Common myeloid progenitor, CD34-positive (primary cell): ENCODE data around the gene CRYGC.

Experiments
- CTCF ChIA-PET: fragments of 350-600 bp; sonication (Branson Sonifier 250); formaldehyde crosslinking; loops from one replicate; lab custom pipeline; 2021; ENCODE audit warnings: antibody characterized with exemption; lab: Charles Lee
- POLR2A ChIA-PET: fragments of 350-600 bp; sonication (Branson Sonifier 250); formaldehyde crosslinking; loops from one replicate; lab custom pipeline; 2021; ENCODE audit warnings: antibody characterized with exemption; lab: Charles Lee
- DNase-seq, 3 donors: peaks; one replicate each; pipeline versions ENCODE4 v3.0.0 to v3.0.0-alpha.2; 2013
- H3K27ac ChIP-seq, 2 experiments: 1 replicate in 1 of 2; 2 replicates in 1 of 2; pipeline ENCODE4 v1.7.0; 2013; ENCODE audit warnings: inconsistent platforms in 2 of 2, low read length in 2 of 2, mild to moderate bottlenecking in 2 of 2, low read depth in 1 of 2, moderate library complexity in 1 of 2; ENCODE audit not compliant: severe bottlenecking in 2 of 2, insufficient read depth in 1 of 2, poor library complexity in 1 of 2
- H3K27me3 ChIP-seq, 5 experiments: replicated peaks in 2 of 5; 1 replicate in 3 of 5; 2 replicates in 2 of 5; pipeline versions ENCODE4 v1.6.1 to v1.7.0; 2013; ENCODE audit warnings: low read length in 4 of 5, mild to moderate bottlenecking in 2 of 5, moderate library complexity in 2 of 5, inconsistent platforms in 1 of 5; ENCODE audit not compliant: insufficient read depth in 5 of 5, control insufficient read depth in 4 of 5
- H3K36me3 ChIP-seq, 4 experiments: 1 replicate in 2 of 4; 2 replicates in 2 of 4; pipeline versions ENCODE4 v1.6.1 to v1.7.0; 2013; ENCODE audit warnings: low read length in 3 of 4, control low read depth in 1 of 4, mild to moderate bottlenecking in 1 of 4; ENCODE audit not compliant: control insufficient read depth in 4 of 4, insufficient read depth in 4 of 4
- H3K4me1 ChIP-seq, 4 experiments: 1 replicate in 3 of 4; 2 replicates in 1 of 4; pipeline versions ENCODE4 v1.6.1 to v1.7.1; 2013; ENCODE audit warnings: low read length in 3 of 4, mild to moderate bottlenecking in 3 of 4, control low read depth in 1 of 4, inconsistent platforms in 1 of 4, moderate library complexity in 1 of 4; ENCODE audit not compliant: control insufficient read depth in 4 of 4, insufficient read depth in 4 of 4; ENCODE audit errors: control extremely low read depth in 1 of 4
- H3K4me3 ChIP-seq, 7 experiments: 1 replicate in 4 of 7; 2 replicates in 3 of 7; pipeline versions ENCODE4 v1.5.1 to v1.7.0; 2013; ENCODE audit warnings: mild to moderate bottlenecking in 7 of 7, low read length in 6 of 7, moderate library complexity in 6 of 7, inconsistent platforms in 2 of 7, low read depth in 2 of 7, control low read depth in 1 of 7; ENCODE audit not compliant: insufficient read depth in 4 of 7, control insufficient read depth in 1 of 7; ENCODE audit errors: extremely low read depth in 1 of 7
- H3K9me3 ChIP-seq, 5 experiments: 1 replicate in 4 of 5; 2 replicates in 1 of 5; pipeline versions ENCODE4 v1.6.1 to v1.7.1; 2013; ENCODE audit warnings: low read length in 4 of 5, mild to moderate bottlenecking in 2 of 5, inconsistent platforms in 1 of 5, low read depth in 1 of 5, moderate library complexity in 1 of 5; ENCODE audit not compliant: control insufficient read depth in 4 of 5, insufficient read depth in 2 of 5; ENCODE audit errors: control extremely low read depth in 1 of 5
- WGBS: methylation state at CpG from one replicate; pipeline ENCODE4 v1.1.5; 2013; ENCODE audit not compliant: insufficient coverage; 5-methylcytosine and 5-hydroxymethylcytosine counted together

The CRYGC gene

DNA sequence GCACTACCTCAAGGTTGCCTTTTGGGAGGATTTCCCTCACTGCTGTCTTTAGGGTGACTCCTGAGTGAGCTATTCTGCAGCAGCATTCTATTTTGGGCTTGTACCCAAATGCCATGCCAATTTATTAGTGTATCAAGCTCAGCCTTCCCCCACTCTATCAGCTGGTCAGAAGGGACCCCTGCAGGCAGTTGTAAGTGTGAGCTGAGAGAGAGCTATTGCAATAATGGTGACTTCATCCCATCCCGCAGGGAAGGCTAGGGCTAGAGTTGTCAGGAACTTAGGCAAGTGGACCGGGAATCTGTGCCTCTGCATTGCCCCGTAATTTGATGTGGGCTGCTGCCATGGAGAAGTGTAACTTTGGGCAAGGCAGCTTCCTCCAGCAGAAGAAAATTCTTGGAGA, 18.1 kb upstream of the CRYGC start:
- WGBS: 100% methylated on average over 3 of the region's 3 CpGs
- Histone ChIP-seq H3K4me1 (peaks cover 0 to 4% (median under 1%) of the 10 kb centered on the region in 4 experiments), H3K36me3 (no peaks in the 10 kb centered on the region), H3K4me3 (no peak overlapping the region), H3K27me3 (no peaks in the 10 kb centered on the region), H3K27ac (no peak overlapping the region), H3K9me3 (peaks cover 2 to 5% (median 4%) of the 10 kb centered on the region in 5 experiments)
- ChIA-PET CTCF (interaction anchor here (0.6 to 2.5 kb wide), 7 partner anchors 12 to 108 kb away, joined by 3 to 7 read pairs (median 4); partner anchors contain the start of gene CRYGD), POLR2A (no interaction called here)
- no peak for DNase-seq

DNA sequence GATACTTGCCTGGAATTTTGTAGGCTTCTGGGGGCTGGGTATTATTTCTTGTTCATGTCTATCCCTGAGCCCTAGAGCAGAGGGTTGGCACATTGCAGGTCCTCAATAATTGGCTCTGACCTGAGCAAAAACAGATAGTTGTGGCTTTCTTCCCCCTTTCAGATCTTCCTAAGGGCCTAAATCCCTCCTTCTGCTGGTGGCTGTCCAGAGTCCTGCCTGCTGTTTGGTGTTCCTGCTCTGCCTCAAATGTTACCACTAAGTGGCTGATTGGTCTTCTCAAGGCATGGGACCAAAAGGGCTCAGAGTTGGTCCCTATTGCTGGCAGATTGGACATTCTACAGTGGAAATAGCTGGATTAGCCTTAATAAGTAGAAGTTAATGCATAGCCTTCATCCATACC, 17.4 kb upstream of the CRYGC start:
- Histone ChIP-seq H3K36me3 (no peaks in the 10 kb centered on the region), H3K27me3 (no peaks in the 10 kb centered on the region), H3K9me3 (peaks cover 0 to 5% (median 4%) of the 10 kb centered on the region in 5 experiments), H3K4me1 (peaks cover 0 to 4% (median under 1%) of the 10 kb centered on the region in 4 experiments), H3K4me3 (no peak overlapping the region), H3K27ac (no peak overlapping the region)
- CTCF ChIA-PET: interaction anchor here (0.6 to 1.1 kb wide), 3 partner anchors 23 to 108 kb away, joined by 3 to 4 read pairs (median 3); partner anchors contain the start of gene CRYGD
- no peak for DNase-seq
- POLR2A ChIA-PET: no interaction called here

- 90% methylated on average over 5 of the region's 6 CpGs for WGBS
Observed at GRCh38 chr2:208146006-208146405, 16.4 kb upstream of the CRYGC start, which contains the start of gene CRYGB. TSS of gene CRYGB (minus strand) at chr2:208146158. CDS start at chr2:208146120, 38 bp downstream.

DNA sequence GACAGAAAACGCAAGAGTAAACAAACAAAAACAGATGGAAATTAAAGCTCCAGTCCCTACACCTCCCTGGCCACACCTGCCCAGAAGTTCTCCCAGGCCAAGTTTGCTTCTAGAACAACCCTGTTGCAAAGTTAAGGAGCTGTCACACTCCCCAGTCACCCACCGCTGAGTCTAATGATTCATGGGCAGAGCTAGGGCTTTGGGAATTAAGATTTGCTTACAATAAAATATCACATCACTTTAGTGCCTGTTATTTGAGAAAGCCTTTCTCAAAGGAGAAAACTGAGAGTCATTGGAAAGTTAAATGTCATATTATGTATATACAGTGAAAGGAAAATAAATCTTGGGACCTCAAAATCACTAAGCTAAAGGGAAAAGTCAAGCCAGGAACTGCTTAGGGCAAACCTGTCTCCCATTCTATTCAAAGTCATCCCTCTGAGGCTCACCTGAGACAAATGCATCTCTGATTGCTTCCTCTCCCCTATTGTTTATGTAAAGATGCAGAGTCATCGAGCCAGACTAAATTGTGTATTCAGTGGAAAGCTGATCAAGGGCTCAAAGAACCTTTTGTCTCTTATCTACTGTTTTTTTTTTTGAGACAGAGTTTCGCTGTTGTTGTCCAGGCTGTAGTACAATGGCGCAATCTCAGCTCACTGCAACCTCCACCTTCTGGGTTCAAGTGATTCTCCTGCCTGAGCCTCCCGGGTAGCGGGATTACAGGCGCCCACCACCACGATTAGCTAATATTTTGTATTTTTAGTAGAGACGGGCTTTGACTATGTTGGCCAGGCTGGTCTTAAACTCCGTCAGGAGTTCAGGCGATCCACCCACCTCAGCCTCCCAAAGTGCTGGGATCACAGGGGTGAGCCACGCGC, 13.5 kb upstream of the CRYGC start:
- POLR2A ChIA-PET: no interaction called here

More at GRCh38 chr2:208146006-208146405, 16.4 kb upstream of the CRYGC start, which contains the start of gene CRYGB:
- no peaks in the 10 kb centered on the region for H3K36me3 ChIP-seq
- ChIA-PET POLR2A (no interaction called here), CTCF (no interaction called here)
- H3K27ac ChIP-seq: no peak within 1 kb of the TSS
- H3K9me3 ChIP-seq: no peaks in the 10 kb centered on the region
- peaks cover 0 to 4% (median under 1%) of the 10 kb centered on the region in 4 experiments for H3K4me1 ChIP-seq
- no peak for DNase-seq
- no peaks in the 10 kb centered on the region for H3K27me3 ChIP-seq
- H3K4me3 ChIP-seq: no peak within 1 kb of the TSS

DNA sequence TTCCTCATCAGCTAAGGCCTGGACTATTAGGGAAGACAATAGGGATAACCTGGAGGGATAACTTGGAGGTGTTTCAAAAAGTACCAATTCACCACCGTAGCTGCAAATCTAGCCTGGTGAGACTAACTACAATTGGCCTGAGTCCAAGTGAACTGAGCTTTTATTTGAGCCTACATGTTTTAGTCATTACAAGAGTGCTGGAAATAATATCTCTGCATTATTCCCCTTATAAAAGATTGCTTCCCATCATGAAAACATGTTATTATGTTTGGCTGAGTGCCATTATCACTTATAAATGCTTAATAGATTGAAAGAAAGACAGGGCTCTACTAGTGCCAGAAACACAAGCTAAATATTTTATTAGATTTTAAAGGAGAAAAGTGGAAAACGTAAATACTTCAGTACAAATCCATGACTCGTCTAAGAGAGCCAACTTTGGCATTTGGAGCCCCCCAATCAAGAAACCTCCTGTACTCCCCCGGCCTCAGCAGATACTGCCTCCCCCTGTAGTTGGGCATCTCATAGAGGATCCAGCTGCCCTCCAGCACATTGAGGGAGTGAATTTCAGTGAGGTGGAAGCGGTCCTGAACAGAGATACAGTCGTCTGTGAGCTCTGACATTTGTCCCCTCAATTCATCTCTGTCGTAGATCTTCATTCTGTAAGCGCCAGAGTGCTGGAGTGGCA, 12.8 kb upstream of the CRYGC start:
- no peak for DNase-seq
- 95% methylated on average over 6 of the region's 8 CpGs for WGBS
- POLR2A ChIA-PET: no interaction called here
- H3K4me1 ChIP-seq: peaks cover 0 to 2% (median 0%) of the 10 kb centered on the region in 4 experiments
- CTCF ChIA-PET: interaction anchor here (1.2 to 2.0 kb wide), 2 partner anchors 32 to 34 kb away, joined by 4 to 10 read pairs; no protein-coding TSS in a partner anchor
- no peaks in the 10 kb centered on the region for H3K27me3 ChIP-seq
- H3K4me3 ChIP-seq: no peak overlapping the region
- H3K36me3 ChIP-seq: no peaks in the 10 kb centered on the region
- peaks cover 0 to 3% (median 0%) of the 10 kb centered on the region in 5 experiments for H3K9me3 ChIP-seq
- no peak overlapping the region for H3K27ac ChIP-seq

More for the DNA sequence above, 13.5 kb upstream of the CRYGC start:
- Histone ChIP-seq H3K27ac (no peak overlapping the region), H3K27me3 (no peaks in the 10 kb centered on the region), H3K4me1 (peaks cover 0 to 2% (median 0%) of the 10 kb centered on the region in 4 experiments), H3K9me3 (no peaks in the 10 kb centered on the region), H3K4me3 (no peak overlapping the region), H3K36me3 (no peaks in the 10 kb centered on the region)
- CTCF ChIA-PET: interaction anchor here (1.2 to 2.0 kb wide), 2 partner anchors 32 to 33 kb away, joined by 4 to 10 read pairs; no protein-coding TSS in a partner anchor
- 74% methylated on average over 7 of the region's 14 CpGs for whole genome bisulfite sequencing
- DNase-seq: no peak

GRCh38 chr2:208139447-208139846, 9.8 kb upstream of the CRYGC start:
- no peak for DNase-seq
- peaks cover 0 to 3% (median 0%) of the 10 kb centered on the region in 5 experiments for H3K9me3 ChIP-seq
- H3K4me1 ChIP-seq: peaks cover 6 to 25% (median 14%) of the 10 kb centered on the region in 4 experiments
- H3K27me3 ChIP-seq: no peaks in the 10 kb centered on the region
- no peak overlapping the region for H3K27ac ChIP-seq
- H3K4me3 ChIP-seq: no peak overlapping the region
- no peaks in the 10 kb centered on the region for H3K36me3 ChIP-seq
- POLR2A ChIA-PET: no interaction called here
- CTCF ChIA-PET: interaction anchor here (1.4 kb wide), 1 partner anchor 33 kb away, joined by 3 read pairs; no protein-coding TSS in a partner anchor
- WGBS: 95% methylated on average over 18 of the region's 18 CpGs
